Activated naive CD4-positive, alpha-beta T cell treated with anti-CD3 and anti-CD28 coated beads, Interleukin-2, amount 50 U/mL, for 72 hours (primary cell): ENCODE results near the gene TYMP. TPM values are rescaled to one million over a fixed set of nuclear protein-coding genes. Genes with fewer than 3 reads are reported as not detected.
"Not testable (repeated sequence)": the region's sequence is repeated elsewhere in the genome, so short reads cannot be mapped to it uniquely, and the experiment has no call there.

ENCODE experiments used
- ATAC-seq, 2 donors: fragments of 150-1000 bp; cut with Tn5 transposase; 2 replicates each; pipeline ENCODE4 v1.10.0; 2021; ENCODE audit warnings: mild to moderate bottlenecking in 2 of 2, moderate library complexity in 2 of 2
- DNase-seq, 2 donors: peaks; one replicate each; pipeline ENCODE4 v3.0.0; 2021 to 2022; ENCODE audit warnings: low spot score in 2 of 2
- H3K27ac Mint-ChIP-seq, 2 donors: one replicate each; pipeline ENCODE4 v1.8.0; 2022; ENCODE audit warnings: mild to moderate bottlenecking in 2 of 2, mixed read lengths in 2 of 2
- H3K36me3 Mint-ChIP-seq, 2 donors: one replicate each; pipeline ENCODE4 v1.8.0; 2022; ENCODE audit warnings: mixed read lengths in 2 of 2
- H3K9me3 Mint-ChIP-seq, 2 donors: one replicate each; pipeline ENCODE4 v1.8.0; 2022; ENCODE audit warnings: mixed read lengths in 2 of 2
- total RNA-seq, 2 donors: library from RNA; stranded (reverse); gene quantifications; one replicate each; pipeline ENCODE4 v1.2.3, GENCODE V29; 2022

TYMP gene
- total RNA-seq, 2 donors from 2014 or later: 20.8 to 74.5 TPM

GRCh38 chr22:50523458-50523805 lies 6.4 kb downstream of the TYMP start:
- DNase-seq (no peak), ATAC-seq (no peak)
- peaks cover 7 to 34% of the 10 kb centered on the region in 2 donors for H3K36me3 Mint-ChIP-seq
- H3K27ac Mint-ChIP-seq: peak overlapping the region; percentile 82 to 92
- no peaks in the 10 kb centered on the region for H3K9me3 Mint-ChIP-seq

GRCh38 chr22:50522806-50523438 lies 6.9 kb downstream of the TYMP start:
- Mint-ChIP-seq H3K36me3 (peaks cover 7 to 29% of the 10 kb centered on the region in 2 donors), H3K9me3 (no peaks in the 10 kb centered on the region), H3K27ac (peak overlapping the region; percentile 82 to 92)
- ATAC-seq (no peak), DNase-seq (no peak)

- no peaks in the 10 kb centered on the region for H3K9me3 Mint-ChIP-seq
These were observed 7.5 kb downstream of the TYMP start for GRCh38 chr22:50522208-50522805.

GRCh38 chr22:50521710-50522109 lies 8.1 kb downstream of the TYMP start:
- ATAC-seq (no peak), DNase-seq (no peak)
- Mint-ChIP-seq H3K9me3 (no peaks in the 10 kb centered on the region), H3K36me3 (peaks cover 7 to 16% of the 10 kb centered on the region in 2 donors), H3K27ac (no peak overlapping the region)

More at GRCh38 chr22:50522208-50522805, 7.5 kb downstream of the TYMP start:
- H3K27ac Mint-ChIP-seq: no peak overlapping the region
- ATAC-seq (no peak), DNase-seq (no peak)
- peaks cover 7 to 22% of the 10 kb centered on the region in 2 donors for H3K36me3 Mint-ChIP-seq

GRCh38 chr22:50520826-50521453 lies 8.9 kb downstream of the TYMP start:
- Mint-ChIP-seq H3K9me3 (no peaks in the 10 kb centered on the region), H3K36me3 (peaks cover 7 to 19% of the 10 kb centered on the region in 2 donors), H3K27ac (no peak overlapping the region)
- DNase-seq: no peak
- ATAC-seq: no peak

- ATAC-seq, DNase-seq, H3K9me3 Mint-ChIP-seq, H3K27ac Mint-ChIP-seq: not testable (repeated sequence)
- peaks cover 7 to 22% of the 10 kb centered on the region in 2 donors for H3K36me3 Mint-ChIP-seq
These were observed 9.6 kb downstream of the TYMP start for GRCh38 chr22:50520184-50520583.

GRCh38 chr22:50519151-50519550 lies 10.7 kb downstream of the TYMP start:
- DNase-seq (no peak), ATAC-seq (no peak)
- H3K27ac Mint-ChIP-seq: no peak overlapping the region
- H3K36me3 Mint-ChIP-seq: peaks cover 0 to 20% of the 10 kb centered on the region in 2 donors
- no peaks in the 10 kb centered on the region for H3K9me3 Mint-ChIP-seq

GRCh38 chr22:50518606-50519005 lies 11.2 kb downstream of the TYMP start:
- DNase-seq: no peak
- no peaks in the 10 kb centered on the region for H3K9me3 Mint-ChIP-seq
- H3K36me3 Mint-ChIP-seq: peaks cover 0 to 20% of the 10 kb centered on the region in 2 donors
- no peak for ATAC-seq
- H3K27ac Mint-ChIP-seq: no peak overlapping the region

GRCh38 chr22:50517495-50518260 lies 12.1 kb downstream of the TYMP start:
- no peak for ATAC-seq
- H3K9me3 Mint-ChIP-seq: no peaks in the 10 kb centered on the region
- no peak overlapping the region for H3K27ac Mint-ChIP-seq
- DNase-seq: no peak
- peaks cover under 1 to 20% of the 10 kb centered on the region in 2 donors for H3K36me3 Mint-ChIP-seq

GRCh38 chr22:50516891-50517290 lies 12.9 kb downstream of the TYMP start:
- peaks cover 7 to 20% of the 10 kb centered on the region in 2 donors for H3K36me3 Mint-ChIP-seq
- H3K27ac Mint-ChIP-seq: no peak overlapping the region
- ATAC-seq (no peak), DNase-seq (no peak)
- H3K9me3 Mint-ChIP-seq: no peaks in the 10 kb centered on the region

- ATAC-seq: no peak
- no peaks in the 10 kb centered on the region for H3K9me3 Mint-ChIP-seq
- DNase-seq: no peak
- no peak overlapping the region for H3K27ac Mint-ChIP-seq
- peaks cover 7 to 20% of the 10 kb centered on the region in 2 donors for H3K36me3 Mint-ChIP-seq
These were observed 13.7 kb downstream of the TYMP start for GRCh38 chr22:50516068-50516467.

GRCh38 chr22:50513175-50513574 lies 16.6 kb downstream of the TYMP start:
- DNase-seq (no peak), ATAC-seq (no peak)
- Mint-ChIP-seq H3K36me3 (peaks cover 19 to 21% of the 10 kb centered on the region in 2 donors), H3K27ac (peak overlapping the region in 1 of 2 donors; percentile 75), H3K9me3 (no peaks in the 10 kb centered on the region)

- DNase-seq: no peak
- H3K9me3 Mint-ChIP-seq: no peaks in the 10 kb centered on the region
- peak overlapping the region; percentile 89 to 94 for H3K27ac Mint-ChIP-seq
- no peak for ATAC-seq
- H3K36me3 Mint-ChIP-seq: peaks cover 12 to 29% of the 10 kb centered on the region in 2 donors
These were observed 20.9 kb downstream of the TYMP start for GRCh38 chr22:50508897-50509296.

- peak; percentile 70 to 78 for ATAC-seq
- peaks cover 12 to 29% of the 10 kb centered on the region in 2 donors for H3K36me3 Mint-ChIP-seq
- DNase-seq: peak; percentile 97 to 99
- H3K27ac Mint-ChIP-seq: peak within 1 kb of the TSS; percentile 89 to 98
- H3K9me3 Mint-ChIP-seq: no peaks in the 10 kb centered on the region
These were observed 21.6 kb downstream of the TYMP start, which contains the start of gene NCAPH2 for GRCh38 chr22:50507991-50508884. NCAPH2 (plus strand) TSS chr22:50508224; CDS start chr22:50508338, 114 bp downstream.

GRCh38 chr22:50507421-50507990 lies 22.3 kb downstream of the TYMP start, which contains the start of gene LMF2:
LMF2 (minus strand) TSS chr22:50507702; CDS start chr22:50507675, 27 bp downstream.
- peak; percentile 83 to 86 for ATAC-seq

More at GRCh38 chr22:50507421-50507990, 22.3 kb downstream of the TYMP start, which contains the start of gene LMF2:
- no peaks in the 10 kb centered on the region for H3K9me3 Mint-ChIP-seq
- peak; percentile 91 to 93 for DNase-seq
- H3K27ac Mint-ChIP-seq: peak within 1 kb of the TSS; percentile 89 to 98
- peaks cover 12 to 27% of the 10 kb centered on the region in 2 donors for H3K36me3 Mint-ChIP-seq
